ENCODE results near the gene ITGB8. TPM values are rescaled to one million over a fixed set of nuclear protein-coding genes. Genes with fewer than 3 reads are reported as not detected.

The ITGB8 gene
- total and polyA plus RNA-seq, 12 donors: 1.1 to 16.4 (median 6.3) TPM

DNA sequence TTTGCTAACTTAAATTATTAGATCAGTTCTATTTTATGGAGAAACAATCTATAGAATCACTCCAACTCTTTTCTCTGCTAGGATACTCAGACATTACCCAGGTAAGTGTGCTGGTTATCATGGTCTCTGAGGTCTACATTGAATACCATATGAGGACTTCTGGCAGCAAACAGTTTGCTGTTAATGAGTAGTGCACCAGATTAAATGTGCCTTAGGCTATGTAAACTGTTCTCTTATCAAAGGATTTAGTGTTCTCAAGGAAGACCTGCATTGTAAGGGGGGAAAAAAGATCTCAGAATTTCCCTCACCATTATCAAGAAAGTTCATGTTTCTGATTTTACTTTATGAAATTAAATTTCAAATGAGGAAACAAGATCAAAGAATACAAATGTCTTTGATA, 107.5 kb downstream of the ITGB8 start:
- Histone ChIP-seq H3K4me3 (no peak overlapping the region), H3K36me3 (replicated peaks in 1 of 2) (no peaks in the 10 kb centered on the region), H3K27me3 (no peaks in the 10 kb centered on the region), H3K9me3 (replicated peaks in 1 of 3) (no peaks in the 10 kb centered on the region), H3K4me1 (replicated peaks in 1 of 2) (peaks cover 0 to 11% of the 10 kb centered on the region in 2 donors), H3K27ac (no peak overlapping the region)
- no peak for TF ChIP-seq POLR2A (IDR thresholded peaks at IDR 0.05)
- TF ChIP-seq, protein P1, sequence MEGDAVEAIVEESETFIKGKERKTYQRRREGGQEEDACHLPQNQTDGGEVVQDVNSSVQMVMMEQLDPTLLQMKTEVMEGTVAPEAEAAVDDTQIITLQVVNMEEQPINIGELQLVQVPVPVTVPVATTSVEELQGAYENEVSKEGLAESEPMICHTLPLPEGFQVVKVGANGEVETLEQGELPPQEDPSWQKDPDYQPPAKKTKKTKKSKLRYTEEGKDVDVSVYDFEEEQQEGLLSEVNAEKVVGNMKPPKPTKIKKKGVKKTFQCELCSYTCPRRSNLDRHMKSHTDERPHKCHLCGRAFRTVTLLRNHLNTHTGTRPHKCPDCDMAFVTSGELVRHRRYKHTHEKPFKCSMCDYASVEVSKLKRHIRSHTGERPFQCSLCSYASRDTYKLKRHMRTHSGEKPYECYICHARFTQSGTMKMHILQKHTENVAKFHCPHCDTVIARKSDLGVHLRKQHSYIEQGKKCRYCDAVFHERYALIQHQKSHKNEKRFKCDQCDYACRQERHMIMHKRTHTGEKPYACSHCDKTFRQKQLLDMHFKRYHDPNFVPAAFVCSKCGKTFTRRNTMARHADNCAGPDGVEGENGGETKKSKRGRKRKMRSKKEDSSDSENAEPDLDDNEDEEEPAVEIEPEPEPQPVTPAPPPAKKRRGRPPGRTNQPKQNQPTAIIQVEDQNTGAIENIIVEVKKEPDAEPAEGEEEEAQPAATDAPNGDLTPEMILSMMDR (IDR thresholded peaks at IDR 0.05): no peak
- DNase-seq: no peak
- intact Hi-C loops (cut with DNase I): no loop called here

DNA sequence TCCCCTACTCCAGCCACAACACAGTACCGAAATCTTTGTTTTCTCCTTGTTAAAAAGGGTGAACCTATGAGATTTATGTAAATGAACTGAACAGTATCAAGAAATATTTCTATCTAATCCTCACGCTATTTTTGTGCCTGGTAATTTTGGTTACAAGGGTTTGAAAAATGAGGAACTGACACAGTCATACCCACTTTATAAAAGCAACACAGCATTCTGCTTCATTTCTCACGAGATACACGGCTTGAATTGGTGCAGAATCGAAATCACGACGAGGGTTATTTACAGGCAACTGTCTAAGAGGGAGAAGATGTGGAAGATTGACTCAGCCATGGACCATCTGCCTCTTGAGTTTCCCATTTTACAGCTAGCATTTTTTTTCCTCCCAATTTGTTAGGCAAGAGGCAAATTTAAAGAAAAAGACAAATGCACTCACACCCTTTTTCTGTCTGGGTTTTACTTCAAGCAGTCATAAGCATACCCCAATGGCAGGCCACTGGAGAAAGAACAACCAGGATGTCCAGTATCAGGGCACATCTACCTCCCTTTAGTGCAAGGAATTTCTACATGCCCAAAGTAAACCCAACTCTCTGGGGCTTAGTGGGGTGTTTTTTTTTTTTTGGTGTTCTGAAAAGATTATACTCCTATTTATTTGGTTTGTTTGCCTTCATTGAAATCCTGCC, 108.1 kb downstream of the ITGB8 start:
- H3K36me3 ChIP-seq (replicated peaks in 1 of 2): no peaks in the 10 kb centered on the region
- H3K4me3 ChIP-seq: no peak overlapping the region
- no peak for DNase-seq
- intact Hi-C loops (cut with DNase I): no loop called here
- no peak overlapping the region for H3K27ac ChIP-seq
- H3K4me1 ChIP-seq (replicated peaks in 1 of 2): peaks cover 0 to 11% of the 10 kb centered on the region in 2 donors
- TF ChIP-seq, protein P1 (IDR thresholded peaks at IDR 0.05): no peak
- no peak for TF ChIP-seq POLR2A (IDR thresholded peaks at IDR 0.05)
- no peaks in the 10 kb centered on the region for H3K27me3 ChIP-seq
- no peaks in the 10 kb centered on the region for H3K9me3 ChIP-seq (replicated peaks in 1 of 3)
- WGBS, 4 donors: 60 to 78% (median 75%) methylated on average over 7 of the region's 7 CpGs

DNA sequence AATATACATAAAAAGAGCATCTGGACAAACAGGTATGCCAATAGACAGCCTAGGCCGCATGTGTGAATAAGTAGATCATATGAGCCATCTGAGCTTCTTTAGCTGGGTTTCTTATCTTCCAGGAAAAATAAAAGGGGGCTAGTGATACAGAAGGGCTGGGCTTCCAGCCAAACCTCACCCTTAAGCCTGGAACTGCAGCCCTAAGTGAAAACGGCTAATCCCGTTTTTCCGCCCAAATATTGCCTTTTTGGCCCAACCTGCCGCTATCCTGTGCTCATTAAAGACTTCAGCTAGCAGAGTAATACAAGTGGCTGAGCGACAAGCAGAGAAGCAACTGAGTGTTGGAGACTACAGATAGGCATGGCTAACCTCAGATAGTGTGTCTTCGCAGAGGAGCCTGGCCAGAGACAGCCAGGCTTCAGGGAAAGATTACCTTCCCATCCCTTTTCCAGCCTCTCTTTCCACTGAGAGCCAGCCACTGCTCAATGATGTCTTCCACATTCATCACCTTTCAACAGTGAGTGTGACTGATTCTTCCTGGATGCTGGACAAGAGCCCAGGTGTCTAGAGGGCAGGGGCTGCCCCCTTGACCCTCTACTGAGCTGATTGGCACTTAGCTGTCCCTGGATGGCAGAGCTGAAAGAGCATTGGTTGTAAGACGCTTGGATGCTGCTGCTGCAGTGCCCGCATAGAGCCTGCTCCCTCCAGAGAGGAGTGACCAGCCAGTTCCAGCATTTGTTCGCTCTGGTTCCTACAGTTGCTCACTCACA, 108.9 kb downstream of the ITGB8 start:
- no peak overlapping the region for H3K27ac ChIP-seq
- WGBS, 4 donors: 93 to 95% (median 93%) methylated on average over 8 to 10 of the region's 10 CpGs
- H3K9me3 ChIP-seq (replicated peaks in 1 of 3): no peaks in the 10 kb centered on the region
- TF ChIP-seq, protein P1 (IDR thresholded peaks at IDR 0.05): no peak
- TF ChIP-seq POLR2A (IDR thresholded peaks at IDR 0.05): no peak
- no peaks in the 10 kb centered on the region for H3K36me3 ChIP-seq (replicated peaks in 1 of 2)
- H3K27me3 ChIP-seq: no peaks in the 10 kb centered on the region
- H3K4me3 ChIP-seq: no peak overlapping the region
- intact Hi-C loops (cut with DNase I): loop anchor here in 1 of 2 donors (10.0 kb wide), 1 partner anchor 65 kb away; no protein-coding TSS in a partner anchor
- DNase-seq: no peak
- peaks cover 0 to 11% of the 10 kb centered on the region in 2 donors for H3K4me1 ChIP-seq (replicated peaks in 1 of 2)

DNA sequence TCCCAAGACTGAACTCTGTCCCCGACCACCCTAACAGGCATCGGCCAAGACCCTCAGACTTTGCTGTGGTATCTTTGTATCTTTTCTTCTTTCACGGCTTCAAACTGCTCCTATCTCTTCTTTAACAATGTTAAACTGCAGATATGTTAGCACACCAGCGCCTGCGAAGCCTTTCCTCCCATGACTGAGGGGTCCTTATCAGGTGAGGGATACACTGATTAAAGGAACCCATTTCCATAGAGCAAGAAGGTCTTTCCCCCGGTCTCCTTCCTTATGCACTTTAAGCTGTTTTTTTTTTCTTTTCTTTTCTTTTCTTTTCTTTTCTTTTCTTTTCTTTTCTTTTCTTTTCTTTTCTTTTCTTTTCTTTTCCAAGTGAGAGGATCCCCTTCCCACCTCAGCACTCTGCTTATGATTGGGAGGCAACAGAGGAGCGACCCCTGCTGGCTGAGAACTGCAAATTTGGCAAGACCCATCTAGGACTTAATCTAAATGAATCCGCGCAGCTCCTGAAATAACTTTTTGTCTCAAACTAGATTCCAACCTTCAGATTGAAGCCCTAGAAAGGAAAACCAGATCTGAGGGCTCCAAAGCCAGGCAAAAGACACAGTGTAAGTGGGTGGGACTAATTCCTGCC, 109.9 kb downstream of the ITGB8 start:
- Histone ChIP-seq H3K27ac (no peak overlapping the region), H3K4me3 (no peak overlapping the region), H3K9me3 (replicated peaks in 1 of 3) (no peaks in the 10 kb centered on the region), H3K36me3 (replicated peaks in 1 of 2) (no peaks in the 10 kb centered on the region), H3K27me3 (no peaks in the 10 kb centered on the region), H3K4me1 (replicated peaks in 1 of 2) (peaks cover 0 to 3% of the 10 kb centered on the region in 2 donors)
- 84 to 86% (median 85%) methylated on average over 9 of the region's 9 CpGs for WGBS, 4 donors
- intact Hi-C loops (cut with DNase I): loop anchor here in 1 of 2 donors (10.0 kb wide), 1 partner anchor 64 kb away; no protein-coding TSS in a partner anchor
- TF ChIP-seq, protein P1 (IDR thresholded peaks at IDR 0.05): peak in 5 of 6 experiments; percentile 9 to 40 (median 38)
- TF ChIP-seq POLR2A (IDR thresholded peaks at IDR 0.05): no peak
- peak in 4 of 7 donors; percentile 26 to 51 (median 35) for DNase-seq
